Brain microvascular endothelial cell (primary cell): Measurements from ENCODE around the gene SLC2A6.
"Not testable (repeated sequence)": the region's sequence is repeated elsewhere in the genome, so short reads cannot be mapped to it uniquely, and the experiment has no call there.

Experiments
- DNase-seq: peaks from one replicate; pipeline ENCODE4 v3.0.0-alpha.2; 2020
- H3K27ac ChIP-seq: fragments of 250-450 bp; sonication (Bioruptor Pico); 2 replicates; pipeline ENCODE4 v1.5.1; 2020; ENCODE audit warnings: mild to moderate bottlenecking, moderate library complexity
- H3K27me3 ChIP-seq: fragments of 250-450 bp; sonication (Bioruptor Pico); replicated peaks from 2 replicates; pipeline ENCODE4 v1.5.1; 2020; ENCODE audit warnings: mild to moderate bottlenecking
- H3K36me3 ChIP-seq: fragments of 250-450 bp; sonication (Bioruptor Pico); replicated peaks from 2 replicates; pipeline ENCODE4 v1.5.1; 2020; ENCODE audit warnings: mild to moderate bottlenecking
- H3K4me3 ChIP-seq: 2 replicates; pipeline ENCODE4 v1.5.1; 2011; ENCODE audit warnings: low read depth, mild to moderate bottlenecking, control low read depth, low read length, moderate library complexity
- in situ Hi-C: cut with HindIII; loops from 2 replicates; pipeline ENCODE4 v1.10.0; 2017; ENCODE audit warnings: low sequenced_read_pairs, low pct_ligation_motif_present
- TF ChIP-seq, protein P1 (sequence below): IDR thresholded peaks from 2 replicates; pipeline ENCODE4 v1.5.1; 2011; ENCODE audit warnings: low read depth, mild to moderate bottlenecking, moderate library complexity, low read length, control low read depth, inconsistent platforms; ENCODE audit errors: missing control alignments

Gene SLC2A6

DNA sequence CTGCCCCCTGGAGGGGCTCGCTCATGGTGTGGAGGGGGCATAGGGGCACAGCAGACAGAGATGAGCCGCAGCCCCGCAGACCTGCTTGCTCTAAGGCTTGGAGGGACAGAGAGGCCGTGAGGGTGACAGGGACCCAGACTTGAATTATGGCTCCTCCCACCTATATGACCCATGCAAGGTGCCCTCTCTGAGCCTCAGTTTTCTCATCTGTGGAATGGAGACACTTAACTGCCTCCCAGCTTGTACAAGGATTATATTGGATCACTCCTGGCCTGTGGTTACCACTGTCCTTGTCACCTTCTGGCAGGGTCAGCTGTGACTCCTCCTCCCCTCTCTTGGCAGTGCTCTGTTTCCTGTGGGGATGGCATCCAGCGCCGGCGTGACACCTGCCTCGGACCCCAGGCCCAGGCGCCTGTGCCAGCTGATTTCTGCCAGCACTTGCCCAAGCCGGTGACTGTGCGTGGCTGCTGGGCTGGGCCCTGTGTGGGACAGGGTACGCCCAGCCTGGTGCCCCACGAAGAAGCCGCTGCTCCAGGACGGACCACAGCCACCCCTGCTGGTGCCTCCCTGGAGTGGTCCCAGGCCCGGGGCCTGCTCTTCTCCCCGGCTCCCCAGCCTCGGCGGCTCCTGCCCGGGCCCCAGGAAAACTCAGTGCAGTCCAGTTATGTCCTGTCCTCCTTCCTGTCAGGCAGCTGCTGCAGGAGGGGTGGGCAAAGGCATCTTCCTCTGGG lies 23.8 kb downstream of the SLC2A6 start:
- no peak overlapping the region for H3K27ac ChIP-seq
- TF ChIP-seq, protein P1, sequence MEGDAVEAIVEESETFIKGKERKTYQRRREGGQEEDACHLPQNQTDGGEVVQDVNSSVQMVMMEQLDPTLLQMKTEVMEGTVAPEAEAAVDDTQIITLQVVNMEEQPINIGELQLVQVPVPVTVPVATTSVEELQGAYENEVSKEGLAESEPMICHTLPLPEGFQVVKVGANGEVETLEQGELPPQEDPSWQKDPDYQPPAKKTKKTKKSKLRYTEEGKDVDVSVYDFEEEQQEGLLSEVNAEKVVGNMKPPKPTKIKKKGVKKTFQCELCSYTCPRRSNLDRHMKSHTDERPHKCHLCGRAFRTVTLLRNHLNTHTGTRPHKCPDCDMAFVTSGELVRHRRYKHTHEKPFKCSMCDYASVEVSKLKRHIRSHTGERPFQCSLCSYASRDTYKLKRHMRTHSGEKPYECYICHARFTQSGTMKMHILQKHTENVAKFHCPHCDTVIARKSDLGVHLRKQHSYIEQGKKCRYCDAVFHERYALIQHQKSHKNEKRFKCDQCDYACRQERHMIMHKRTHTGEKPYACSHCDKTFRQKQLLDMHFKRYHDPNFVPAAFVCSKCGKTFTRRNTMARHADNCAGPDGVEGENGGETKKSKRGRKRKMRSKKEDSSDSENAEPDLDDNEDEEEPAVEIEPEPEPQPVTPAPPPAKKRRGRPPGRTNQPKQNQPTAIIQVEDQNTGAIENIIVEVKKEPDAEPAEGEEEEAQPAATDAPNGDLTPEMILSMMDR: no peak
- DNase-seq: no peak
- in situ Hi-C loops: no loop called here
- no peaks in the 10 kb centered on the region for H3K36me3 ChIP-seq
- no peaks in the 10 kb centered on the region for H3K27me3 ChIP-seq
- H3K4me3 ChIP-seq: no peak overlapping the region

DNA sequence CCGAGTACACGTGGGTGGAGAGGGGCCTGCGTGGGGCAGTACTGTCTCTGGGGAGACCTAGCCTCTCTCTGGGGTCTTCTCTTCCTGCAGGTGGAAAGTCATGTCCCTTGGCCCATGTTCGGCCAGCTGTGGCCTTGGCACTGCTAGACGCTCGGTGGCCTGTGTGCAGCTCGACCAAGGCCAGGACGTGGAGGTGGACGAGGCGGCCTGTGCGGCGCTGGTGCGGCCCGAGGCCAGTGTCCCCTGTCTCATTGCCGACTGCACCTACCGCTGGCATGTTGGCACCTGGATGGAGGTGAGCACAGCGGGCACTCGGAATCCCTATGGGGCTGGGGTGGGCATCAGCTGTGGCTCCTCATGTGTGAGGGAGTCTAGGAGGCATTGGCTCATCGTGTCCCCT lies 24.6 kb downstream of the SLC2A6 start:
- DNase-seq: no peak

DNA sequence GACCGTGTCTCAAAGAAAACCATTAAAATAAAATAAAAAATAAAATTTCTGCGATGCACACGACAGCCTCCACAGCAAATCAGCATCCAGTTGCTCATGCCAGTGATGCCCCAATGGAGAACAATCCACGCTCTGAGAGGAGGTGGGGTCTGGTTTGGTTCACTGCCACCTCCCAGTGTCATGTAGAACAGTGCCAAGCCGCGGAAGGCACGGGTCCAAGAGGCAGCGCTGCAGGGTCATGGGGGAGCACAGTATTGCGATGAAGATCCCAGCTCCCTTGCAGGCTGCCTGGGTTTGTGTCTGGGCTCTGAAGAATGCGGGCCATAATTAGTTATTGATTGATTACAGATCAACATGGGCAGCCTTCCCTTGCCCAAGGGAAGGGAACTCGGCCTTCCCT lies 25.2 kb downstream of the SLC2A6 start:
- in situ Hi-C loops: no loop called here
- no peaks in the 10 kb centered on the region for H3K36me3 ChIP-seq
- TF ChIP-seq, protein P1: no peak
- no peaks in the 10 kb centered on the region for H3K27me3 ChIP-seq
- no peak overlapping the region for H3K4me3 ChIP-seq
- H3K27ac ChIP-seq: no peak overlapping the region
- DNase-seq: no peak

More for the DNA sequence above, 24.6 kb downstream of the SLC2A6 start:
- in situ Hi-C loops: no loop called here
- H3K27me3 ChIP-seq: no peaks in the 10 kb centered on the region
- TF ChIP-seq, protein P1: no peak
- H3K27ac ChIP-seq: no peak overlapping the region
- no peaks in the 10 kb centered on the region for H3K36me3 ChIP-seq
- H3K4me3 ChIP-seq: no peak overlapping the region

DNA sequence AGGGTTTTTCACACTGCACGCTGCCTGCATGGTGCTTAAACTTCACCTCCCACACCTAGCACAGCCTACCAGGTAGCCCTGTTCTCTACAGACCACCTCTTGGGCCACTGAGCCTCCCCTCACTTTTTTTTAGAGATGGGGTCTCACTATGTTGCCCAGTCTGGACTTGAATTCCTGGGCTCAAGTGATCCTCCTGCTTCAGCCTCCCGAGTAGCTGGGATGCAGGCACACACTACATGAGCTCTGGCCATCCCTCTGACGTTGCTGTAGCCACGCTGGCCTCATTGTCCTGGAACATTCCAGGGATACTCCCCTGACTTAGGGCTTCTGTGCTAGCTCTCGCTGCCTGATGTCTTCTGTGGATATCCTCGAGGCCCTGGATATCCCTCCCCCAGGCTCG lies 26.3 kb downstream of the SLC2A6 start:
- Histone ChIP-seq H3K27me3 (no peaks in the 10 kb centered on the region), H3K36me3 (no peaks in the 10 kb centered on the region), H3K4me3 (no peak overlapping the region), H3K27ac (no peak overlapping the region)
- in situ Hi-C loops: no loop called here
- TF ChIP-seq, protein P1: no peak
- no peak for DNase-seq

DNA sequence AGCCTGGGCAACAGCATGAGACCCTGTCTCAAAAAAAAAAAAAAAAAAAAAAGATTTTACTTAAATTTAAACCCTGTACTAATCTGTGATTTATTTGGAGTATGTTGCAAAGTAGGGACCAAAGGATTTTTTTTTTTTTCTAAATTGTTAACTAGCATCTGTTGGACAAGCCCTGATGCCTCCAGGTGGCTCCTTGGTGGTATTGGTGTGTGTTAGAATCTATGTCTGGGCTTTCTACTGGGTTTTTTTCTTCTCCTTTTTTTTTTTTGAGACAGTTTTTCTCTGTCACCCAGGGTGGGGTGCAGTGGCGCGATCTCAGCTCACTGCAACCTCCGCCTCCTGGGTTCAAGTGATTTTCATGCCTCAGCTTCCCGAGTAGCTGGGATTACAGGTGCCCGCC lies 27.0 kb downstream of the SLC2A6 start:
- H3K27ac ChIP-seq, in situ Hi-C loops: not testable (repeated sequence)

DNA sequence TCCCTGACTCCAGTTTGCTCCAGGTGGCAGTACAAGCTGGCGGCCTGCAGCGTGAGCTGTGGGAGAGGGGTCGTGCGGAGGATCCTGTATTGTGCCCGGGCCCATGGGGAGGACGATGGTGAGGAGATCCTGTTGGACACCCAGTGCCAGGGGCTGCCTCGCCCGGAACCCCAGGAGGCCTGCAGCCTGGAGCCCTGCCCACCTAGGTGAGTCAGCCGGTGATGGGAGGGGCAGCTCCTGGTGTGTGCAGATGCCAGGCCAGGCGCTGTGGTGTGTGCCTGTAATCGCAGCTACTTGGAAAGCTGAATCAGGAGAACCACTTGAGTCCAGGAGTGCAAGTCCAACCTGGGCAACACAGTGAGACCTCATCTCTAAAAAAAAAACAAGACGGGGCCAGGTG lies 29.1 kb downstream of the SLC2A6 start:
- TF ChIP-seq, protein P1: no peak
- no peak for DNase-seq
- Histone ChIP-seq H3K4me3 (no peak overlapping the region), H3K27me3 (peaks cover 12% of the 10 kb centered on the region), H3K36me3 (no peaks in the 10 kb centered on the region), H3K27ac (no peak overlapping the region)
- in situ Hi-C loops: no loop called here

More for the DNA sequence above, 27.0 kb downstream of the SLC2A6 start:
- not testable (repeated sequence) for H3K4me3 ChIP-seq, H3K27me3 ChIP-seq, H3K36me3 ChIP-seq, DNase-seq
